HepG2 (cell line): ENCODE measurements around the gene MLLT11. TPM values are rescaled to one million over a fixed set of nuclear protein-coding genes. Genes with fewer than 3 reads are reported as not detected.

Experiments
- ARID3A ChIP-seq: IDR thresholded peaks from 2 replicates; pipeline ENCODE4 v1.6.1; 2012; ENCODE audit warnings: low read depth, low read length, improper control_type of control experiment
- CEBPB ChIP-seq: IDR thresholded peaks from 2 replicates; pipeline ENCODE4 v1.6.1; 2011; ENCODE audit warnings: low read depth, low read length, improper control_type of control experiment, borderline replicate concordance
- DRAP1 ChIP-seq: IDR thresholded peaks from 2 replicates; pipeline ENCODE4 v1.6.1; 2016; ENCODE audit warnings: missing genetic modification reagents, missing compliant biosample characterization
- FOSL2 ChIP-seq: sonication (generic); formaldehyde crosslinking; IDR thresholded peaks from 2 replicates; pipeline ENCODE4 v1.4.0; 2020; ENCODE audit warnings: missing genetic modification reagents
- ISX ChIP-seq: sonication (generic); formaldehyde crosslinking; conservative IDR thresholded peaks from 2 replicates; pipeline ENCODE4 v1.5.0; 2020; ENCODE audit warnings: missing genetic modification reagents
- KLF16 ChIP-seq, 2 experiments: sonication (generic) in 1 of 2; formaldehyde crosslinking in 1 of 2; IDR thresholded peaks; 2 replicates each; pipeline versions ENCODE4 v1.6.1 to v1.8.0; 2016 to 2023; ENCODE audit warnings: missing genetic modification reagents in 2 of 2, missing compliant biosample characterization in 1 of 2
- MAX ChIP-seq: IDR thresholded peaks from 2 replicates; pipeline ENCODE4 v1.6.1; 2012; ENCODE audit warnings: inconsistent platforms
- NAIF1 ChIP-seq: sonication (generic); formaldehyde crosslinking; IDR thresholded peaks from 2 replicates; pipeline ENCODE4 v1.5.0; 2020; ENCODE audit warnings: mild to moderate bottlenecking, missing genetic modification reagents, borderline replicate concordance
- NR2F6 ChIP-seq, 2 experiments: IDR thresholded peaks; 2 replicates each; pipeline ENCODE4 v1.6.1; 2016; ENCODE audit warnings: antibody characterized with exemption in 1 of 2, mild to moderate bottlenecking in 1 of 2
- PATZ1 ChIP-seq: sonication (generic); formaldehyde crosslinking; IDR thresholded peaks from 2 replicates; pipeline ENCODE4 v1.4.0; 2020; ENCODE audit warnings: missing genetic modification reagents
- PLSCR1 ChIP-seq: sonication (generic); formaldehyde crosslinking; IDR thresholded peaks from 2 replicates; pipeline ENCODE4 v1.5.0; 2020; ENCODE audit warnings: missing genetic modification reagents, mild to moderate bottlenecking, borderline replicate concordance
- PREB ChIP-seq: sonication (generic); formaldehyde crosslinking; IDR thresholded peaks from 2 replicates; pipeline ENCODE4 v1.4.0; 2020; ENCODE audit warnings: missing genetic modification reagents
- RCOR2 ChIP-seq: IDR thresholded peaks from 2 replicates; pipeline ENCODE4 v1.6.1; 2016; ENCODE audit warnings: missing biosample characterization, missing genetic modification reagents
- ZBTB26 ChIP-seq: IDR thresholded peaks from 2 replicates; pipeline ENCODE4 v1.6.1; 2016; ENCODE audit warnings: missing compliant biosample characterization, missing genetic modification reagents, borderline replicate concordance
- ZNF235 ChIP-seq: sonication (generic); formaldehyde crosslinking; IDR thresholded peaks from 2 replicates; pipeline ENCODE4 v1.8.1; 2023; ENCODE audit warnings: mild to moderate bottlenecking, missing genetic modification reagents, borderline replicate concordance
- ZNF264 ChIP-seq: sonication (generic); formaldehyde crosslinking; IDR thresholded peaks from 2 replicates; pipeline ENCODE4 v1.4.0; 2020; ENCODE audit warnings: missing genetic modification reagents
- ZNF572 ChIP-seq: sonication (generic); formaldehyde crosslinking; IDR thresholded peaks from 2 replicates; pipeline ENCODE4 v1.5.1; 2020; ENCODE audit warnings: mild to moderate bottlenecking, missing genetic modification reagents
- ZNF576 ChIP-seq: sonication (generic); formaldehyde crosslinking; IDR thresholded peaks from 2 replicates; pipeline ENCODE4 v1.4.0; 2020; ENCODE audit warnings: mild to moderate bottlenecking, missing genetic modification reagents
- ZNF598 ChIP-seq: sonication (generic); formaldehyde crosslinking; IDR thresholded peaks from 2 replicates; pipeline ENCODE4 v1.5.1; 2020; ENCODE audit warnings: mild to moderate bottlenecking, missing genetic modification reagents, borderline replicate concordance
- ZNF670 ChIP-seq: sonication (generic); formaldehyde crosslinking; IDR thresholded peaks from 2 replicates; pipeline ENCODE4 v1.8.0; 2022; ENCODE audit warnings: mild to moderate bottlenecking, missing genetic modification reagents, borderline replicate concordance
- ZNF724P ChIP-seq: sonication (generic); formaldehyde crosslinking; IDR thresholded peaks from 2 replicates; pipeline ENCODE4 v1.8.0; 2022; ENCODE audit warnings: missing genetic modification reagents, borderline replicate concordance
- polyA plus RNA-seq, 8 experiments: library from polyadenylated mRNA; depleted of rRNA in 3 of 8; stranded (reverse) in 7 of 8; unstranded in 1 of 8; fragments of >200 nt; fragmentation: Illumina TruSeq in 4 of 8; extraction: Trizol in 4 of 8; gene quantifications; 2 replicates each; pipeline versions ENCODE4 v1.2.1 to v1.2.3, GENCODE V29; 2011 to 2016; ENCODE audit warnings: low read depth in 4 of 8, missing spikeins in 1 of 8, mixed read lengths in 1 of 8; ENCODE audit not compliant: insufficient read depth in 1 of 8
- total RNA-seq, 5 experiments: library from RNA; depleted of rRNA; stranded (reverse); fragments of >200 nt; fragmentation: Illumina TruSeq; extraction: Trizol; gene quantifications; 2 replicates each; pipeline ENCODE4 v1.2.3, GENCODE V29; 2016; ENCODE audit warnings: low read depth in 1 of 5

Gene MLLT11
- total and polyA plus RNA-seq, 2 of the 13 experiments (the other 11 are each of a cell fraction or from before 2014, with no cell fraction given) = 0.21 to 0.22 TPM

GRCh38 chr1:151047925-151048644, 12.1 kb upstream of the MLLT11 start (continued):
- TF ChIP-seq PLSCR1 (CRISPR knock-in tag) (no peak), ZNF264 (CRISPR knock-in tag) (no peak), ZNF572 (CRISPR knock-in tag) (no peak), FOSL2 (peak; percentile 11; the same call in 1 of the 2 replicates), ZNF235 (CRISPR knock-in tag) (no peak), ISX (CRISPR knock-in tag) (no peak), ARID3A (no peak), RCOR2 (CRISPR knock-in tag) (no peak), MAX (no peak; the same call in 1 of the 2 replicates), PATZ1 (0 out of 2 replicates have a peak, but pooled peaks have one; percentile 30), CEBPB (no peak), ZNF576 (no peak), DRAP1 (no peak), NR2F6 (IDR thresholded peaks at IDR 0.05) (no peak), NR2F6 (CRISPR knock-in tag; IDR thresholded peaks at IDR 0.05) (0 out of 2 replicates have a peak, but pooled peaks have one; percentile 15), PREB (CRISPR knock-in tag) (peak; percentile 20; the same call in 1 of the 2 replicates), KLF16 (CRISPR knock-in tag; IDR thresholded peaks at IDR 0.05) (peak in 1 of 2 experiments; percentile 18; a peak in 1 of 4 replicates), ZNF670 (CRISPR knock-in tag) (peak; percentile 70; the same call in 1 of the 2 replicates), ZNF724P (CRISPR knock-in tag) (no peak), NAIF1 (CRISPR knock-in tag) (no peak; the same call in 1 of the 2 replicates), ZBTB26 (CRISPR knock-in tag) (no peak), ZNF598 (peak; percentile 72; the same call in 1 of the 2 replicates)
